ENCODE results near the gene CBX1.

The CBX1 gene

GRCh38 chr17:48101012-48101720, at the start of gene CBX1:
CBX1 (minus strand) TSS chr17:48101478; CDS start chr17:48077004, 24,474 bp downstream.
- peak; percentile 94 for DNase-seq (ENCODE audit: extremely low read depth in 1 of 2, low read depth in 1 of 2)

- DNase-seq (ENCODE audit: extremely low read depth in 1 of 2, low read depth in 1 of 2) = no peak
These were observed 49.3 kb upstream of the CBX1 start for GRCh38 chr17:48150597-48151001.

DNA sequence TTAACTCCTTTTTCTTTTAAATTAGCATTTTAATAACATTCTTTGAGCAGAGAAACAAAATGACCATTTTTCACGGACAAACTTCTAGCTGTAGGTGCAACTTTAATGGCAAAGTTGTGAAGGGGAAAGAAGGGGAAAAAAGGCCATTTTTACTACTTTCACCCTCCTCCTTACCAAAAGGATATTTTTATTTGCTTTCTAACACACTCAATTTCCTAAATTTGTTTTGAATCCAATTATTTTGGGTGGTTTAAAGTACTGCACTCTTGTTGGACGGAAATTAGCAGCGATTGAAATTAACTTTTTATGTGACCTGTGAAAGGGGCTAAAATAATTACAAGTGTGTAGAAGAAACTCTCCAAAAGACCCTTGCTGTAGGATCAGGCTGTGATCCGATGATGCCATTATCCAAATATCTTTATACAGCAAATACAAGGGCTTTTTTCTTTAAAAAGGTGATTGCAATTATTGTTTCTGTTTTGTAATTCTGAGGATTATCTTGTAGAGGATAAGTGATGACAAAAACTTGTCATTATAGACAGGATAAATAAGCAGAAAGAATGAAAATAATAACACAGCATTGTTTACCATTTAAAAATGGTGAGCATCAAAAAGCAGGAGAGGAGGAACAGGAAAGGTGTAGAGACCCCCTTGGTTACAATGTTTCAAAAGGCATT, 48.6 kb upstream of the CBX1 start:
- no peak for DNase-seq (ENCODE audit: extremely low read depth in 1 of 2, low read depth in 1 of 2)

- DNase-seq (ENCODE audit: extremely low read depth in 1 of 2, low read depth in 1 of 2) = no peak
These were observed 47.8 kb upstream of the CBX1 start for GRCh38 chr17:48148854-48149786.

- no peak for DNase-seq (ENCODE audit: extremely low read depth in 1 of 2, low read depth in 1 of 2)
These were observed 46.9 kb upstream of the CBX1 start for GRCh38 chr17:48148029-48148770.

- no peak for DNase-seq (ENCODE audit: extremely low read depth in 1 of 2, low read depth in 1 of 2)
These were observed 43.9 kb upstream of the CBX1 start for GRCh38 chr17:48144976-48145798.

DNA sequence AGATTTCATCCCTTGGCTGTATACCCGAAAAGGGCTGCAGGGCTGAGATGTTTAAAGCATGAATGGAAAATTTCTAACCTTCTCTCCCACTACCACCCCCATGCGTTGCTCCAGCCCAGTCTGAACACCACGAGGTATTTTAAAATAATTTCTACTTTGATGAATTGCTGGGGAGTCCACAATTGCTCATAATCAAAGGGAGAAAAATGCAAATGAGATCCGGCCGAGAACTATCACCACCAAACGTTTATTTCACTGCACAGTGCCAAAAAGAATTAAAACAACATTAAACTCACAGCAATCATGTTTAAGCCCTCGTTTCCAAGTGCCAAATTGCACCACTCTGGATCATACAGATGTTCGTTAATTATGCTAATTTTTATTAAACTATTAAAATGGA, 43.0 kb upstream of the CBX1 start:
- no peak for DNase-seq (ENCODE audit: extremely low read depth in 1 of 2, low read depth in 1 of 2)

DNA sequence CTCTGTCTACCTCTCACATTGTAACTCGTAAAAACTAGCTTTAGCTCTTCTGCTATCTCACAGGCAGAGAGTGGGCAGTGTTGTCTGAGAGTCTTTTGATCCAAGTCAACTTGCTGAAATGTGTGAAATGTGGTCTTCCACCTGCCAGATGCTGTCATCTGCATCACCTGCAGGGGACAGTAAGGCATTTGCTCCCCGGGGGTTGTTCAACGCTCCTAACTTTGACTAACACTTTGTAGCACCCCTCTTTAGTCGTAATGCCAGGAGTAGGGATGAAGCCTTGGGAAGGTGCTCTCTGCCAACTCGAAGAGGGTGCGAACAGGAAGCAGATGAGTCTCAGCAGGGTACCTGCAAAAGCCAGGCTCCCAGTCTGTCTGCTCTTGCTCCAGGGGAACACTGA, 42.4 kb upstream of the CBX1 start:
- no peak for DNase-seq (ENCODE audit: extremely low read depth in 1 of 2, low read depth in 1 of 2)

DNA sequence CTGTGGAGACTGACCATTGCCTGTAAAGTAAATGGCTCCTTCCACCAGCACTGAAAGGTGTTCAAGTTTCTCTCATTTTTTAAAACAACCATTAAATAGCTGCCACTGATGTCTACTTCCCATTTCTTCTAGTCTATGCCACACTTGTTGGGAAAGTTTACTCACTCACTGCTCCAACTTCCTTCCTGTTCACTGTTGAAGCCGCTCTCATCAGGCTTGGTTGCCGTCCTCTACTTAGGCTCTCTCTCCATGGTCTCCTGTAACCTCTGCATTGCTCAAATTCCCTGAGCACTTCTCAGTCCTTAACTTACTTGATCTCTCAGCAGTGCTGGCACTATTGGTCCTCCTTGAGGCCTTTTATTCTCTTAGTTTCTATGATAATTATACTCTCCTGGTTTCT, 38.7 kb upstream of the CBX1 start:
- no peak for DNase-seq (ENCODE audit: extremely low read depth in 1 of 2, low read depth in 1 of 2)

- DNase-seq (ENCODE audit: extremely low read depth in 1 of 2, low read depth in 1 of 2) = no peak
These were observed 36.4 kb upstream of the CBX1 start for GRCh38 chr17:48137656-48138055.

- DNase-seq (ENCODE audit: extremely low read depth in 1 of 2, low read depth in 1 of 2) = no peak
These were observed 33.7 kb upstream of the CBX1 start for GRCh38 chr17:48134912-48135480.

GRCh38 chr17:48132385-48132784, 31.1 kb upstream of the CBX1 start:
- no peak for DNase-seq (ENCODE audit: extremely low read depth in 1 of 2, low read depth in 1 of 2)

- peak in 1 of 2 donors; percentile 19 for DNase-seq (ENCODE audit: extremely low read depth in 1 of 2, low read depth in 1 of 2)
These were observed 30.0 kb upstream of the CBX1 start for GRCh38 chr17:48131216-48131824.

GRCh38 chr17:48129981-48130380, 28.7 kb upstream of the CBX1 start:
- DNase-seq (ENCODE audit: extremely low read depth in 1 of 2, low read depth in 1 of 2) = no peak

DNA sequence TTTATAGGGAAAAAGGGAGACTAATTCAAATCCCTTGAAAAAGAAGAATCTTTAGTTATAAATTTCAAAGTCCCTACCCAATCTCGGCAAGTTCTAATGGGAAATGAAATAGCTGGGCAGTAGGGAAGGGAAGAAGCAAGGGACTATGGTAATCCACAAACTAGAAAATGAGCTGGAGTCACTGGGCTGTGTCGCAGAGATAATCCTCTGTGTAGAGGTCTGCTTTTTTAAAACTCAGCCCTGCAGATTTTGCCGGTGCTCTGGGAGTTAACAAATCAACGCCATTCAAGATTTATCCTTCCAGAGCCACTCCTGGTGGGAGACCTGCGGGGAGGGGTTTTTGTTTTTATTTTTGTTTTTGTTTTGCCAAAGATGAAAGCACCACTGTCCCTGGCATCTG, 27.1 kb upstream of the CBX1 start:
- no peak for DNase-seq (ENCODE audit: extremely low read depth in 1 of 2, low read depth in 1 of 2)

GRCh38 chr17:48127371-48128051, 26.2 kb upstream of the CBX1 start:
- no peak for DNase-seq (ENCODE audit: extremely low read depth in 1 of 2, low read depth in 1 of 2)

DNA sequence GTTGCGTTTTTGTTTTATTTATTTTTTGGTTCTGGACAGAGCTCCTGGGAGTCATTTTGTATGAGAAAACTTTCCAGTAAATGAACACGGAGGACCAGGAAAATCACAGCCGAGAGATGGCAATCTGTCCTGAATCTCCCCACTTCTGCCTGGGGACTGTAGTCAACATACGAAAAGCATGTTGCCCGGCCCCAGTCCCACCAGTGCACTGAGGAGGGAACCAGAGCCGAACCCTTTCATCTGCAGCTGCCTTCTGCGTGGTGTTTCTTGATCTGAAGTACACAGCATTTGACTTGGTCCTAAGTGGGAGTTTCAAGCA, 25.2 kb upstream of the CBX1 start:
- DNase-seq (ENCODE audit: extremely low read depth in 1 of 2, low read depth in 1 of 2) = no peak

DNA sequence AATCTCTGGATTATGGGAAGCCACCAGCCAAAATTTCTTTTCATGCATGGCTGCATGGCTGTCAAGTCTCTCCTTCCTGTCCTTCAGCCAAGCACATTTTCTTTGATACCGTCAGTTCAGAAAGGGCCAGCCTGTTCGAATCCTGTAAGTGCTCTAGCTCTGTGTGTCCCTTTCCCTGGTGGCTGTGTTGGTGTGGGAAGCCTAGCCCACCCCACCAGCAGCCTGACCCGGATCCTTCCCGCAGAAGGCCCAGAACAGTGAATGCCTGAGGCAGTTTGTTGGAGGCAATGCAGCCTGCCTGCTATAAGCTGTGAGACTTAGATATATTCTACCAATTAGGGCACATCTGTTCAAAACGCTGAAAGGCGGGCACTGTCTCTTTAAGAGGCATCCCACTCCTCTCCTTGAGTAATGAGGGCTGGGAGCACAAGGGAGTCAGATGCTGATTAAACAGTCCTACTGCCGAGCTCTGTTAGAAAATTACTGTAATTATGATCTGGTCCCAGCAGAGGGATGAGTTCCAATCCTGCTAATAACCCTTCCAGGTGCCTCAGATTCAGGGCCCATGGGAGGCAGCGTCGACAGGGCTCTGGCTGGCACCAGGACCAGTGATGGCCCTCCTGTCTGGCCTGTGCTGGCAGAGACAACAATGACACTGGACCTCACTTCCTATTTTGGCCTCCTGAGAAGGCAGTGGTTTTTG, 24.7 kb upstream of the CBX1 start:
- no peak for DNase-seq (ENCODE audit: extremely low read depth in 1 of 2, low read depth in 1 of 2)

All from stimulated activated CD8-positive, alpha-beta memory T cell treated with anti-CD3 and anti-CD28 coated beads, Interleukin-7, amount 100 ng/mL, for 48 hours (primary cell).